A549 (cell line): ENCODE data around the gene CHN1. TPM values are rescaled to one million over a fixed set of nuclear protein-coding genes. Genes with fewer than 3 reads are reported as not detected.

ENCODE experiments used
- ATAC-seq, 2 experiments: fragments of 200-7000 bp in 1 of 2; fragments of >200 bp in 1 of 2; cut with Nextera tagmentation in 1 of 2; cut with Tn5 transposase in 1 of 2; 3 replicates each; pipeline versions ENCODE4 v1.8.0 to v1.9.1; 2018 to 2020; ENCODE audit warnings: mild to moderate bottlenecking in 1 of 2, moderate library complexity in 1 of 2
- CTCF ChIA-PET: fragments of 300-600 bp; sonication (Branson Sonifier 250); formaldehyde crosslinking; extraction: SDS; loops from one replicate; lab custom pipeline; 2021; ENCODE audit warnings: antibody characterized with exemption, inconsistent platforms; lab: Yijun Ruan, JAX
- POLR2A ChIA-PET: fragments of 350-600 bp; formaldehyde crosslinking; extraction: SDS; loops from one replicate; lab custom pipeline; 2021; ENCODE audit warnings: antibody characterized with exemption, inconsistent platforms; lab: Yijun Ruan, JAX
- DNase-seq, 2 experiments: peaks; one replicate each; pipeline versions ENCODE4 v3.0.0 to v3.0.0-alpha.2; 2011 to 2016; ENCODE audit warnings: low read depth in 1 of 2, low spot score in 1 of 2
- FAIRE-seq: peaks from 2 replicates; lab custom pipeline; 2011; peaks lifted over from hg19 to GRCh38; lab: Jason Lieb, UNC
- H3K27ac ChIP-seq, 2 experiments: fragments of >200 bp; sonication (Bioruptor Twin); formaldehyde crosslinking; 3 replicates each; pipeline ENCODE4 v1.5.1; 2016 to 2017
- H3K4me1 ChIP-seq: fragments of >200 bp; sonication (Bioruptor Twin); formaldehyde crosslinking; 3 replicates; pipeline ENCODE4 v1.6.1; 2016
- H3K4me2 ChIP-seq: fragments of >200 bp; sonication (Bioruptor Twin); formaldehyde crosslinking; 3 replicates; pipeline ENCODE4 v1.6.1; 2016
- H3K4me3 ChIP-seq: fragments of >200 bp; sonication (Bioruptor Twin); formaldehyde crosslinking; 3 replicates; pipeline ENCODE4 v1.5.1; 2016
- H3K9me3 ChIP-seq: fragments of >200 bp; sonication (Bioruptor Twin); formaldehyde crosslinking; 3 replicates; pipeline ENCODE4 v1.6.1; 2016
- ATOH8 ChIP-seq: fragments of 250-450 bp; sonication (Bioruptor Pico); IDR thresholded peaks from 2 replicates; pipeline ENCODE4 v1.5.0; 2020; ENCODE audit warnings: low read depth, mild to moderate bottlenecking, moderate library complexity
- BCL3 ChIP-seq: fragments of >200 bp; sonication (Bioruptor Twin); formaldehyde crosslinking; IDR thresholded peaks from 3 replicates; pipeline ENCODE4 v1.6.1; 2016
- CBX2 ChIP-seq: fragments of 200-600 bp; sonication (generic); IDR thresholded peaks from 2 replicates; pipeline ENCODE4 v1.6.1; 2016; ENCODE audit warnings: low read depth, mild to moderate bottlenecking, borderline replicate concordance
- EHF ChIP-seq: fragments of 250-450 bp; sonication (Bioruptor Pico); IDR thresholded peaks from 2 replicates; pipeline ENCODE4 v1.5.0; 2020; ENCODE audit warnings: mild to moderate bottlenecking
- ESRRA ChIP-seq: fragments of 150-350 bp; IDR thresholded peaks from 2 replicates; pipeline ENCODE4 v1.6.1; 2014; ENCODE audit warnings: mild to moderate bottlenecking, low read length, borderline replicate concordance
- FOSB ChIP-seq: fragments of 250-450 bp; sonication (Bioruptor Pico); IDR thresholded peaks from 2 replicates; pipeline ENCODE4 v1.5.0; 2020; ENCODE audit warnings: mild to moderate bottlenecking, moderate library complexity
- FOXS1 ChIP-seq: fragments of 250-450 bp; sonication (Bioruptor Pico); IDR thresholded peaks from 2 replicates; pipeline ENCODE4 v1.5.0; 2020; ENCODE audit warnings: mild to moderate bottlenecking, moderate library complexity
- GATA3 ChIP-seq: IDR thresholded peaks from 2 replicates; pipeline ENCODE4 v1.6.1; 2012; ENCODE audit warnings: borderline replicate concordance
- HES2 ChIP-seq: fragments of >200 bp; sonication (Bioruptor Twin); formaldehyde crosslinking; IDR thresholded peaks from 2 replicates; pipeline ENCODE4 v1.6.1; 2016
- HMGXB4 ChIP-seq: fragments of 250-450 bp; sonication (Bioruptor Pico); IDR thresholded peaks from 2 replicates; pipeline ENCODE4 v1.5.0; 2021; ENCODE audit warnings: mild to moderate bottlenecking, moderate library complexity, borderline replicate concordance
- JUNB ChIP-seq: fragments of >200 bp; sonication (Bioruptor Twin); formaldehyde crosslinking; IDR thresholded peaks from 2 replicates; pipeline ENCODE4 v1.6.1; 2016
- KDM1A ChIP-seq: fragments of 200-600 bp; sonication (generic); IDR thresholded peaks from 2 replicates; pipeline ENCODE4 v1.6.1; 2016; ENCODE audit warnings: low read depth, mild to moderate bottlenecking
- KDM5A ChIP-seq: fragments of 200-600 bp; sonication (generic); IDR thresholded peaks from 2 replicates; pipeline ENCODE4 v1.6.1; 2016; ENCODE audit warnings: antibody characterized with exemption, mild to moderate bottlenecking
- MAFK ChIP-seq: fragments of 450-650 bp; IDR thresholded peaks from 2 replicates; pipeline ENCODE4 v1.6.1; 2014; ENCODE audit not compliant: partially characterized antibody
- MAX ChIP-seq: IDR thresholded peaks from 2 replicates; pipeline ENCODE4 v1.6.1; 2012
- MAZ ChIP-seq: fragments of 150-350 bp; IDR thresholded peaks from 2 replicates; pipeline ENCODE4 v1.6.1; 2014; ENCODE audit warnings: antibody characterized with exemption, low read depth, low read length, borderline replicate concordance
- NPAS2 ChIP-seq: fragments of 250-450 bp; sonication (Bioruptor Pico); IDR thresholded peaks from 2 replicates; pipeline ENCODE4 v1.8.0; 2022; ENCODE audit warnings: mild to moderate bottlenecking, moderate library complexity, borderline replicate concordance
- NR3C1 ChIP-seq: fragments of >200 bp; sonication (Bioruptor Twin); formaldehyde crosslinking; IDR thresholded peaks from 3 replicates; pipeline ENCODE4 v1.6.1; 2017
- PHF8 ChIP-seq: fragments of 200-600 bp; sonication (generic); IDR thresholded peaks from 2 replicates; pipeline ENCODE4 v1.6.1; 2016; ENCODE audit warnings: low read depth, mild to moderate bottlenecking, antibody characterized with exemption, moderate library complexity, borderline replicate concordance
- RCOR1 ChIP-seq: fragments of 150-350 bp; IDR thresholded peaks from 2 replicates; pipeline ENCODE4 v1.6.1; 2014; ENCODE audit warnings: antibody characterized with exemption, low read length, low read depth
- REST ChIP-seq: fragments of 200-600 bp; sonication (generic); IDR thresholded peaks from 2 replicates; pipeline ENCODE4 v1.6.1; 2016; ENCODE audit warnings: antibody characterized with exemption, mild to moderate bottlenecking, moderate library complexity
- RFX5 ChIP-seq: fragments of 450-650 bp; IDR thresholded peaks from 2 replicates; pipeline ENCODE4 v1.7.1; 2014; ENCODE audit warnings: antibody characterized with exemption, mild to moderate bottlenecking, moderate library complexity
- RNF2 ChIP-seq: fragments of 200-600 bp; sonication (generic); IDR thresholded peaks from 2 replicates; pipeline ENCODE4 v1.6.1; 2016; ENCODE audit warnings: low read depth, mild to moderate bottlenecking, antibody characterized with exemption, moderate library complexity, borderline replicate concordance
- ZC3H11A ChIP-seq: fragments of 450-650 bp; IDR thresholded peaks from 2 replicates; pipeline ENCODE4 v1.6.1; 2014; ENCODE audit warnings: antibody characterized with exemption, mild to moderate bottlenecking
- ZFP36 ChIP-seq: fragments of 450-650 bp; IDR thresholded peaks from 2 replicates; pipeline ENCODE4 v1.6.1; 2014; ENCODE audit warnings: borderline replicate concordance; ENCODE audit not compliant: partially characterized antibody
- ZSCAN20 ChIP-seq: fragments of 250-450 bp; sonication (Bioruptor Pico); IDR thresholded peaks from 2 replicates; pipeline ENCODE4 v1.8.0; 2022; ENCODE audit warnings: mild to moderate bottlenecking, moderate library complexity
- WGBS: methylation state at CpG from one replicate; pipeline ENCODE4 v1.1.6; 2017; ENCODE audit errors: missing lambda C conversion rate; 5-methylcytosine and 5-hydroxymethylcytosine counted together
- polyA plus RNA-seq, 4 experiments: library from polyadenylated mRNA; depleted of rRNA in 3 of 4; stranded (reverse); fragments of >200 nt; fragmentation: RNase III in 1 of 4; extraction: RNeasy Plus Mini Kit Qiagen cat#74134 plus additional on column Dnase treatment in 1 of 4; gene quantifications; 2 replicates in 3 of 4; 3 replicates in 1 of 4; pipeline ENCODE4 v1.2.3, GENCODE V29; 2011 to 2017

Gene CHN1
- polyA plus RNA-seq, 2 of the 4 experiments (the other 2 are of a cell fraction) = 20.9 to 46.6 TPM

- ChIA-PET POLR2A (no interaction called here), CTCF (interaction anchor here (0.6 to 10.8 kb wide), 4 partner anchors 14 to 212 kb away, joined by 3 to 274 read pairs (median 4); no protein-coding TSS in a partner anchor)
- no peak for DNase-seq
- Histone ChIP-seq H3K27ac (no peak overlapping the region), H3K9me3 (no peaks in the 10 kb centered on the region), H3K4me2 (no peak overlapping the region), H3K4me3 (no peak overlapping the region), H3K4me1 (peaks cover 7% of the 10 kb centered on the region)
- 46% methylated on average over 3 of the region's 3 CpGs for WGBS
- FAIRE-seq = no peak
- TF ChIP-seq RCOR1 (no peak), ZSCAN20 (no peak), MAFK (no peak), FOSB (CRISPR knock-in tag) (no peak), MAZ (no peak), NR3C1 (no peak), HMGXB4 (CRISPR knock-in tag) (no peak), NPAS2 (CRISPR knock-in tag) (no peak), MAX (no peak), HES2 (no peak), KDM5A (no peak), ZFP36 (no peak), EHF (no peak), ESRRA (no peak)
- ATAC-seq = no peak
Observed at GRCh38 chr2:174776675-174777074, 228.5 kb downstream of the CHN1 start.

- CTCF ChIA-PET = interaction anchor here (0.6 to 10.8 kb wide), 4 partner anchors 15 to 213 kb away, joined by 3 to 274 read pairs (median 5); no protein-coding TSS in a partner anchor
- Histone ChIP-seq H3K9me3 (no peaks in the 10 kb centered on the region), H3K4me1 (peaks cover 7% of the 10 kb centered on the region), H3K4me2 (no peak overlapping the region), H3K4me3 (no peak overlapping the region), H3K27ac (no peak overlapping the region)
- DNase-seq (no peak), FAIRE-seq (no peak), ATAC-seq (no peak)
- no peak for TF ChIP-seq ZC3H11A
- 72% methylated on average over 6 of the region's 6 CpGs for WGBS
- POLR2A ChIA-PET = no interaction called here
Observed at GRCh38 chr2:174776223-174776622, 229.0 kb downstream of the CHN1 start.

GRCh38 chr2:174775571-174775980 lies 229.6 kb downstream of the CHN1 start:
- no peak for ATAC-seq

More at GRCh38 chr2:174775571-174775980, 229.6 kb downstream of the CHN1 start:
- ChIA-PET CTCF (interaction anchor here (1.1 to 10.8 kb wide), 3 partner anchors 18 to 213 kb away, joined by 3 to 274 read pairs (median 7); no protein-coding TSS in a partner anchor), POLR2A (no interaction called here)
- no peak overlapping the region for H3K27ac ChIP-seq
- no peaks in the 10 kb centered on the region for H3K9me3 ChIP-seq
- H3K4me1 ChIP-seq = peaks cover 7% of the 10 kb centered on the region
- H3K4me3 ChIP-seq = no peak overlapping the region
- no peak for DNase-seq
- 79% methylated on average over 5 of the region's 5 CpGs for WGBS
- no peak overlapping the region for H3K4me2 ChIP-seq
- FAIRE-seq = no peak
- TF ChIP-seq REST (no peak), FOXS1 (no peak), PHF8 (no peak), ZC3H11A (no peak), RCOR1 (no peak), MAFK (no peak), RNF2 (no peak), CBX2 (no peak), ZSCAN20 (no peak), NR3C1 (no peak), ATOH8 (CRISPR knock-in tag) (no peak), GATA3 (no peak), ZFP36 (no peak), JUNB (no peak), BCL3 (no peak), KDM1A (no peak), RFX5 (no peak)
- TF ChIP-seq, all 56 proteins: peak for 0
